CD4-positive, alpha-beta T cell treated with Interleukin-10 for 1 hour (primary cell): ENCODE data around the gene FMO1.
"Not testable (repeated sequence)": the region's sequence is repeated elsewhere in the genome, so short reads cannot be mapped to it uniquely, and the experiment has no call there.

Source experiments
- DNase-seq: peaks from one replicate; pipeline ENCODE4 v3.0.0-alpha.2; 2020

Gene FMO1

DNA sequence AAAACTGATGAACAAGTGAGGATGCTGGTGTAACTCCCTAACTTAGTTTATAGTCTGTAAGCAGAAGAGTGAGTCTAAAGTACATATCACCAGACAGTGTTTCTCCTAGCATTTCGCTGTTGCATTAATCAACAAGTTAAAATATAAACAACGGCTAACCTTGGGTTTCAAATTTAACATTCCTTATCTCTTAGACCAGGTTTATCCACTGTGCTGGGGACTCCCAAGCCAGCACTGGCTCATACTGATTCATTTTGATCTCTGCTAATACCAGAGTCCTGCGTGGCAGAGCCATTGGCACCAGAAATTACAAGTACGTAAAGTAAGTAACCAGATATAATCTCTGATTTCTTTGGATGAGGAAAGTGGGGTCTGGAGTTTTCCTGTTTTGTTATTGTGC is at the start of gene FMO1:
Gene FMO1, plus strand, starts transcription at position 193 of the 400 bp plus-strand sequence. CDS start 9,594 bp downstream, outside the sequence.
- DNase-seq, result no peak

DNA sequence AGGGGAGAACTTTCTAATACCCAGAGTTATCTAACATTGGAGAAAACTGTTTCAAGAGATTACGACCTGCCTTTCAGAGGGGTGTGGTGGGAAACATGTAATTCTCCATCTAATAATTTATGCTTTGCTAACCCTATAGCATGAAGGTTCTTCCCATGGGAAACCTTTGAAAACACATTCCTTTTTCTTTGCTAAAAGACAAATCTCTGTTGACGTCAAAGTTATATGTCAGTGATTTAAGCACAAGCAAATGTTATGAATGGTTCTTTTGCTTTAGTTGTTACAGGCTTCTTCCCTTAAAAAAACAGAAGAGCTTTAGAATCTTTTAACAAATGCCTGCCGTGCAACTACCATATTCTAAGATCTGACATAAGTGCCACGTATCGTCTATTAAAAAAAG is 44.0 kb upstream of the FMO1 start:
- no peak for DNase-seq

DNA sequence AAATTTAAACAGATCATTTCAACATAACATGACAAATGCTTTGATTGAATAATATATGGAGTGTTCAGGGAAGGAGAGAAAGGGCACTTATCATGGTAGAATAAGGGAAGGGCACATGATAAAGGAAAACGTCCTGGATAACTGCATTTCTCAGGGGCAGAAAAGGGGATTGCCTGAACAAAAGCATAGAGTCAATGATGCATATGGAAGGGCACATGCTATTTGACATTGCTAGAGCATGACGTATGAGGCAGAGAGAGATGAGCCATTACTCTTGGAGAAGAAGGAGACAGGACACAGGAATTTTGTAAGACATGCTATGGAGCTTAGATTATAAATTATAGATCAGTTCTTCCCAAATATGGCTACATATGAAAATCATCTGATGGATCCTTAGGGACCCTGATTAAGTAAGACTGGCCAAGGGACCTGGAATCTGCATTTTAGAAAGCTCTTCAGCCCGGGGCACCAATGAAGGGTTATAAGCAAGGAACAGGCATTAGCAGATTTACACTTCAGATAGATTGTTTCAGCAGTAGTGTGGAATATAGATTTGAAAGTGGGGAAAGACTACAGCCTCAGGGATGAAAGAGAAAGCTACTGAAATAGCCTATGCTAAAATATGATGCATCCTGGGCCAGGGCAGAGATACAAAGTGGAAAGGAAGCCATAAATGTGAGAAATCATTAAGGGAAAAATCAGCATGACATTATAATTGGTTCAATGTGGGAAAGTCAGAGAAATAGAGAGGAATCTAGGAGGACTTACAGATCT is 41.9 kb upstream of the FMO1 start:
- no peak for DNase-seq

GRCh38 chr1:171206978-171207355 is 41.3 kb upstream of the FMO1 start:
- DNase-seq, result no peak

DNA sequence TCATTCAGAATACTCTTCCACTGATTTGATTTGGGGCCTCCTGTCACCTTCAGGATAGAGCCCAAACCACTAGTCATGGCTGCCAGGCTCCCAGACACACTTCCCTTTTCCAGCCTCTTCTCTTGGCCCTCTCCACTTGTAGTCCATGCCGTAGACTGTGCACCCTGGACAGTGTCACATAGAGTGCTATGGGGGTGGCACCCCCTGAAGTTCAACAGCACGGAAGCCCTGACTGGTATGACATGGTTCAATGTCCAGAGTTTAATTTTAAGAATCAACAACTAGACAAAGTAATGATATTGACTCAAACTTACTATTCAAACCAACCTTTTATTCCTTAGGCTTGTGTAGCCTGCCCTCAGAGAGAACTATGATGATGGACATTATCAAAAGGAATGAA is 40.9 kb upstream of the FMO1 start:
- no peak for DNase-seq

DNA sequence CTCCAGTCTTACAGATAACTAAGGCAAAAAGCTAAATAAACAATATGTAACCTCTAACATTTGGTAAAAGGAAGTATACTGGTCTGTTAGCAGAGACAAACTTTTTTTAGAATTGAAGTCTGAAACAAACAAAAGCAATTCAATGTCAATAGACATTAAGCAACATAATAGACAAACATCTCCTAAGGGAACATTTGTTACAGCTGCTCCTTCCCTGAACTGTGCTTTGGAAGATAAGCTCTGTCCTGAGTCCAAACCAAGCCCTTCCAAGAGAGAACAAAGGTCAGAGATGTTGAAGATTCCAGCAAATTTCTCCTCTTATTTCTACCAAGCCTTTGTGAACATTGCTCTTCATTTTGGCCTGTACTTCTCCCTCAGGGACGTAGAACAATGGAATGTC is 37.9 kb upstream of the FMO1 start:
- DNase-seq, result no peak

GRCh38 chr1:171212607-171213351 is 35.5 kb upstream of the FMO1 start:
- DNase-seq, result no peak

DNA sequence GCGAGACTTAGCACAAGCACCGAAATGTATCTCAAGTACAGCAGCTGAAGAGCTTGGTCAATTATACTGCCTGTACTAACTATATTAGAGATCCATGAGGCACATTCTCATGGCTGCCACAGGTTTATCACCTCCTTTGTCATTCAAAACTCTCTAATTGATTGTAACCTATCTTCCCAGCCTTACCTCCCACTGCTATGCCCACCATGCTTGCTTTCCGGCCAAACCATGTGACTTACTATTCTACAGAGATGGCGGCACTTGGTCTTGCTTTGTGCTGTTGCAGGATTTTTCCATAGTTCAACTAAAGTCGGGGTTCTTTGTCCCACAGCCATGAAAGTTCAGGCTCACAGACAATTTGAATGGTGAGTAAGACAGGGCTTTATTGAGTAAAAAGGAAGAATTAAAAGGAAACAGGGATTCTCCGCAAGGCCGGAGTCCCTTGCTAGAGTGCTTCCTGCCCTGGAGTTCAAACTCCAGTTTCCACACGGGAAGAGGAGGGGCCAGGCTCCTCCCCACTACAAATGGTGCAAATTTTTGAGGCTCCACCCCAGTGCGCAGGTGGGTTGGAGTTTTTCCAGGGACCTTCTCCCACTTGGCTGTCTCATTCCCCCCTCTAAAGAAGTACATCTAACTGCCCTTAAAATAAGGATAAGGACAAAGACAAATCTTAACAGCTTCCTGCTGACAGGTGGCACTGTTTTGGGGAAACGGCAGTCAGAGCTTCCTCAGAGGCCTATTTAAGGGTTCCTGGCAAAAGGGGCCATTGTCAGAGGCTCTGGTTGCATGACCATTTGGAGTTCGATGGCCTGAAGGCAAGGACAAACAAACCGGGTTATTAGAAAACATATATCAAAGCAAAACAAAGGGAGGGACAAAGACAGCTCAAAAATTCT is 34.5 kb upstream of the FMO1 start:
- DNase-seq, result no peak

GRCh38 chr1:171217658-171218443 is 30.4 kb upstream of the FMO1 start:
- no peak for DNase-seq

- DNase-seq, result no peak
Measured at GRCh38 chr1:171218661-171219060, 29.6 kb upstream of the FMO1 start.

GRCh38 chr1:171219346-171220080 is 28.8 kb upstream of the FMO1 start:
- DNase-seq, result no peak

DNA sequence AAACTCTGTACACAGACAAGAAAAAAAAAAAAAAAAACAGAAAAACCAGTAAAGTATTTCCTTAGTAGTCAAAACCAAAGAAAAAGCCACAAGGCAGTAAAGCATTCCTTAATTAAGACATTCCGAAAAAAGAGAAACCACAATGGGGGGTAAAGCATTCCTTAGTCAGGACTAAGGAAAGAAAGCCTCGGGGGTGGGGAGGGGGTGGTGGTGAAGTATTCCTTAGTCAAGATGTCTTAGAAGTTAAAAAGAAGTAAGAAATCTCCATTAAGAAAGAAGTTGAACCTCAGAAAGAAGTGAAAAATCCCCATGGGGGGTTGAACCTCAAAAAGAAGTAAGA is 28.2 kb upstream of the FMO1 start:
- DNase-seq, result no peak

DNA sequence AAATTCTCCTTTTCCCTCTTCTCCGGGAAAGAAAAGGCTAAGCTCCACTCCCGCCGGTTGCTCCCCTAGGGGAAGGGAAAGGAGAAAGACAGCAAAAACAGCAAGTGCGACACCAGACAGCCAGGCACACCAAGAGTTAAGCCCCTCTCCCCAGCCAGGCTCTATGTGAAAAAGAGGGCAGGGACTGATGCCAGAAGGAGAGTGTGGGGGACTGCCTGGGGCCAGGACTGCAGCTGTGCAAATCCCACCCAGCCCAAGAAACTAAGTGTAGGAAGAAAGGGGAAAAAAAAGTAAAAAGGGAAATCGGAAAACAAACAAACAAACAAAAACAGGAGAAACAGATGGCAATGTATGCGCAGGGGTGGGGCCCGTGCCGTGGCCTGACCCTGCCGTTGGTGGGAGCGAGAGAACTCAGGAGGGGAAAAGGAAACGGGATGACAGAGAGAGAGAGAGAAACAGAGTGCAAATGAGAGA is 27.7 kb upstream of the FMO1 start:
- no peak for DNase-seq

GRCh38 chr1:171221665-171222591 is 26.4 kb upstream of the FMO1 start:
- DNase-seq, result no peak

DNA sequence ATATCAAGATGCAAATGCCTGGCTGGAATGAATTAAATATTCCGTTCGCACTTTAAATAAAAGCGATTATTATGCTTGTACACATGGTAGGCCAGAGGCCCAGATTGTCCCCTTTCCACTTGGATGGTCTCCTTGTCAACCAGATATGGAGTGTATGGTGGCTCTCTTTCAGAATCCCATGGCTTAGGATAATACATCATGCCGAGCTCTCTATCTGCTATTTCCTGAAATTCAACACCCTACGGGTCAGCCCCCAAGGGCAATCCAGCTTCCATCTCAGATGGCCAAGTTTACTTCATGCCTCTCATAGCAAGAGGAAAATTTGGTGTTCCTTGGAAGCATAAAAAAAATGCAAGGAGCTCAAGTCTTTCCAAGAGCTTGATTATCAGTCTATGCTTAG is 25.4 kb upstream of the FMO1 start:
- DNase-seq, result no peak

DNA sequence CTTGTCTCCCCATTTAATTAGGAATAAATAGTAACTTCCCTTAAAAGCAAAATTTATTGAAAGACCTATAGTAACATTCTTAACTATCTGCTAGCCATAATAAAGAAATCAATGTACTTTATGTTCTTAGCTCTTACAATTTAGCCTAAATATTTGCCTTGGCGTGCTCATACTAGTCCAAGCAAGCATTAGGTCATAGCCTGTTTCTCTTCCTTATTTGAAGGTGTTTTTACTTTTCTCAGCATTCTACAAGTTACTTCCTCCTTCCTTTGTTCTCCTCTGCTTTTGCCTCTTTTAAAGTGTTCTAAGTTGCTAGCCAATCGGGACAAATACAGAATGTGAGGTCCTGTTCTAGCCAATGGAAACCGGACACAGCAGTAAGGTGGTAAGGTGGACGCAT is 24.0 kb upstream of the FMO1 start:
- not testable (repeated sequence) for DNase-seq

DNA sequence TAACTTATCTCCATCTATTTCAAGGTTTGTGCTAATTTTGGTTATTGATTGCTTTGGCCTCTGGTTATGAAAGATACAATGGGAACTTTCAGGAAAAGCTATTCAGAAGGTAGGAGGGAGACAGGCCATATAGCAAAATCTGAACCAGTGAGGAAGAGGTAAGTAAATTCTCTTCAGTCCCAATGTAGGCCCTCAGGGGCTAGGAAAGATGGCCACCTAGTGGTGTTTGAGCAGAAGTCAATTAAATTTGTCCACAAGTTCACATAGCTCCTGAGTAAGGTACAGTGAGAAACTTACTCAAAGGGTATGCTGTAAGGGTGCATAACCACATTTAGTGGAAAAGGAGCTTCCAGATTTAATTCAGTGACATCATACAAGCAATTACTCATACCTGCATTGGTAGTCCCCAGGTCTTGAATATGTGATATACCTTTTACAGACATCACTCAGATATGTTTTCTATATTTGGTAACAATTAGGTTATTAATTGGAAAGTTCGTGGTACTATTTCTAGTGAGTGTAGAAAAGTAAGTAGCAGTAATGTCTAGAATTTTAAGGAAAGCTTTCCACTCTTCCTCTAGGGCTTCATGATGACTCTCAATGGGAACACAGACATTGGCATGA is 21.4 kb upstream of the FMO1 start:
- peak; percentile 23 for DNase-seq

- no peak for DNase-seq
Measured at GRCh38 chr1:171231326-171231725, 17.0 kb upstream of the FMO1 start.

- DNase-seq, result no peak
Measured at GRCh38 chr1:171233183-171233582, 15.1 kb upstream of the FMO1 start.

GRCh38 chr1:171236231-171236630 is 12.1 kb upstream of the FMO1 start:
- DNase-seq, result not testable (repeated sequence)
